K562 (cell line): ENCODE measurements around the gene UBE2Q1.

ENCODE experiments used
- CHCHD3 ChIP-seq: fragments of 250-450 bp; sonication (Bioruptor Pico); IDR thresholded peaks from 2 replicates; pipeline ENCODE4 v2.1.2; 2022; ENCODE audit warnings: mild to moderate bottlenecking
- HNRNPUL1 ChIP-seq: fragments of 200-400 bp; formaldehyde crosslinking; IDR thresholded peaks from 2 replicates; pipeline ENCODE4 v1.6.1; 2017; ENCODE audit warnings: low read length
- RAD21 ChIP-seq, 2 experiments: fragments of 250-450 bp in 1 of 2; fragments of 450-650 bp in 1 of 2; sonication (Bioruptor Pico) in 1 of 2; formaldehyde crosslinking in 1 of 2; IDR thresholded peaks in 1 of 2; conservative IDR thresholded peaks in 1 of 2; 2 replicates each; pipeline versions ENCODE4 v1.4.0 to v1.8.0; 2020 to 2022; ENCODE audit warnings: mild to moderate bottlenecking in 2 of 2, moderate library complexity in 1 of 2
- TF ChIP-seq, protein P1 (sequence below), 2 experiments: IDR thresholded peaks; 2 replicates each; pipeline ENCODE4 v1.6.1; 2011; ENCODE audit warnings: borderline replicate concordance in 1 of 2, control low read depth in 1 of 2, low read depth in 1 of 2, low read length in 1 of 2, mild to moderate bottlenecking in 1 of 2, mixed read lengths in 1 of 2, moderate library complexity in 1 of 2; ENCODE audit not compliant: insufficient read depth in 1 of 2, insufficient read length in 1 of 2, poor library complexity in 1 of 2, severe bottlenecking in 1 of 2; ENCODE audit errors: extremely low read depth in 1 of 2

DNA sequence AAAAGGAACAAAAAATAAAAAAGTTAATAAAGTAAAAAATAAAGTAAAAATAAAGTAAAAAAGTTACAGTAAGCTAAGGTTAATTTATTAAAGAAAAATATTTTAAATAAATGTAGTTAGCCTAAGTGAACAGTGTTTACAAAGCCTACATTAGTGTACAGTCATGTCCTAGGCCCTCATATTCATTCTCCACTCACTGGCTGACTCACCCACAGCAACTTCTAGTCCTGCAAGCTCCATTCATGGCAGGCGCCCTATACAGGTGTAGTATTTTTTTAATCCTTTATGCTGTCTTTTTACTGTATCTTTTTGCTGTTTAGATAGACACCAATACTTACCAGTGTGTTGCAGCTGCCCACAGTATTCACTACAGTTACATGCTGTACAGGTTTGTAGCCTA, 37.2 kb upstream of the UBE2Q1 start:
- TF ChIP-seq RAD21 (CRISPR knock-in tag; conservative IDR thresholded peaks at IDR 0.05 in 1 of 2, IDR thresholded peaks at IDR 0.05 in 1 of 2) (no peak), HNRNPUL1 (no peak), CHCHD3 (CRISPR knock-in tag) (no peak)
- TF ChIP-seq, protein P1, sequence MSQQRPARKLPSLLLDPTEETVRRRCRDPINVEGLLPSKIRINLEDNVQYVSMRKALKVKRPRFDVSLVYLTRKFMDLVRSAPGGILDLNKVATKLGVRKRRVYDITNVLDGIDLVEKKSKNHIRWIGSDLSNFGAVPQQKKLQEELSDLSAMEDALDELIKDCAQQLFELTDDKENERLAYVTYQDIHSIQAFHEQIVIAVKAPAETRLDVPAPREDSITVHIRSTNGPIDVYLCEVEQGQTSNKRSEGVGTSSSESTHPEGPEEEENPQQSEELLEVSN (IDR thresholded peaks at IDR 0.05; ENCODE audit: borderline replicate concordance in 1 of 2, extremely low read depth in 1 of 2, insufficient read depth in 1 of 2, insufficient read length in 1 of 2, low read depth in 1 of 2, low read length in 1 of 2, poor library complexity in 1 of 2, severe bottlenecking in 1 of 2): no peak
